Neural cell (in vitro differentiated cells): ENCODE measurements around the gene FCAR.
"Not testable (repeated sequence)": the region's sequence is repeated elsewhere in the genome, so short reads cannot be mapped to it uniquely, and the experiment has no call there.

ENCODE experiments used
- CTCF ChIP-seq: fragments of 450-650 bp; IDR thresholded peaks from 2 replicates; pipeline ENCODE4 v1.5.1; 2014; ENCODE audit warnings: antibody characterized with exemption, mild to moderate bottlenecking, moderate library complexity; ENCODE audit not compliant: poor library complexity, severe bottlenecking
- EZH2 ChIP-seq: fragments of 200-600, 300-800 bp; shearing (Covaris generic), sonication (generic); IDR thresholded peaks from 2 replicates; pipeline ENCODE4 v1.6.1; 2014; ENCODE audit warnings: antibody characterized with exemption, low read length, borderline replicate concordance, mild to moderate bottlenecking; ENCODE audit not compliant: insufficient read depth, poor library complexity, severe bottlenecking
- RAD21 ChIP-seq: fragments of 450-650 bp; conservative IDR thresholded peaks from 2 replicates; pipeline ENCODE4 v1.6.1; 2014; ENCODE audit warnings: antibody characterized with exemption, mild to moderate bottlenecking, moderate library complexity

- not testable (repeated sequence) for TF ChIP-seq CTCF, EZH2, RAD21
Measured at GRCh38 chr19:54828064-54828463, 46.0 kb upstream of the FCAR start.
